Measurements from ENCODE around the gene TRPM2. TPM values are rescaled to one million over a fixed set of nuclear protein-coding genes. Genes with fewer than 3 reads are reported as not detected.

Gene TRPM2
- total and polyA plus RNA-seq, 2 of the 13 experiments (the other 11 are each of a cell fraction or from before 2014, with no cell fraction given): 0.07 to 0.20 TPM

DNA sequence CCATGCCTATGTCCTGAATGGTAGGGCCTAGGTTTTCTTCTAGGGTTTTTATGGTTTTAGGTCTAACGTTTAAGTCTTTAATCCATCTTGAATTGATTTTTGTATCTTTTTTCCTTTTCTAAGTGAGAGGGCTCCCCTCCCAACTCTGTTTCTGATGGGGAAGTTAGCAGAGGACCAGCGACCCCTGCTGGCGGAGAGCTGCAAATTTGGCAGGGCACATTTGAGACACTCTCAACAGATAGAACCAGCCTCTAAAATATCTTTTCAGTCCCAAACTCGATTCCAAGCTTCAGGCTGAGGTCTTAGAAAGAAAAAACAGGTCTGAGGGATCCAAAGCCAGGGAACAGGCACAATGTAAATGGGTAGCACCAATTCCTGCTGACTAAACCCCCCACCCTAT lies 134.4 kb downstream of the TRPM2 start (continued):
- TF ChIP-seq THAP11 (CRISPR knock-in tag; IDR thresholded peaks at IDR 0.05) (no peak), ZNF232 (CRISPR knock-in tag; IDR thresholded peaks at IDR 0.05; ENCODE audit: borderline replicate concordance) (no peak), CTCF (CRISPR knock-in tag; IDR thresholded peaks at IDR 0.05) (peak; percentile 76), ZNF782 (CRISPR knock-in tag; IDR thresholded peaks at IDR 0.05; ENCODE audit: borderline replicate concordance) (no peak), HES4 (CRISPR knock-in tag; IDR thresholded peaks at IDR 0.05; ENCODE audit: borderline replicate concordance) (no peak), CEBPG (CRISPR knock-in tag; IDR thresholded peaks at IDR 0.05) (no peak), NAIF1 (CRISPR knock-in tag; IDR thresholded peaks at IDR 0.05; ENCODE audit: borderline replicate concordance) (no peak), HOMEZ (CRISPR knock-in tag; IDR thresholded peaks at IDR 0.05; ENCODE audit: low read depth) (no peak), ZNF12 (CRISPR knock-in tag; IDR thresholded peaks at IDR 0.05) (no peak), ZNF263 (CRISPR knock-in tag; IDR thresholded peaks at IDR 0.05) (no peak), STAT5B (CRISPR knock-in tag; IDR thresholded peaks at IDR 0.05) (no peak), HNRNPL (IDR thresholded peaks at IDR 0.05; ENCODE audit: low read depth, low read length) (no peak), NFE2 (CRISPR knock-in tag; IDR thresholded peaks at IDR 0.05) (no peak), RAD21 (CRISPR knock-in tag; IDR thresholded peaks at IDR 0.05) (peak; percentile 31; the same call in 1 of the 2 replicates), MAF1 (CRISPR knock-in tag; IDR thresholded peaks at IDR 0.05; ENCODE audit: borderline replicate concordance) (no peak), YY1 (IDR thresholded peaks at IDR 0.05; ENCODE audit: insufficient read depth, insufficient replicate concordance, low read depth, low read length) (no peak), HOXA9 (CRISPR knock-in tag; IDR thresholded peaks at IDR 0.05; ENCODE audit: borderline replicate concordance) (no peak), SNRNP70 (IDR thresholded peaks at IDR 0.05; ENCODE audit: low read depth, low read length) (no peak)
- TF ChIP-seq, protein P1, sequence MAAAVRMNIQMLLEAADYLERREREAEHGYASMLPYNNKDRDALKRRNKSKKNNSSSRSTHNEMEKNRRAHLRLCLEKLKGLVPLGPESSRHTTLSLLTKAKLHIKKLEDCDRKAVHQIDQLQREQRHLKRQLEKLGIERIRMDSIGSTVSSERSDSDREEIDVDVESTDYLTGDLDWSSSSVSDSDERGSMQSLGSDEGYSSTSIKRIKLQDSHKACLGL (CRISPR knock-in tag; IDR thresholded peaks at IDR 0.05): no peak

Measured in HepG2 (cell line).